Measurements from ENCODE around the gene MOV10L1.

The MOV10L1 gene

GRCh38 chr22:50179937-50180726, 90.3 kb downstream of the MOV10L1 start:
- H3K9me3 ChIP-seq (replicated peaks in 1 of 2; ENCODE audit: control insufficient read depth in 2 of 2, insufficient read depth in 1 of 2, low read depth in 1 of 2, low read length in 2 of 2), result peaks cover 0 to 6% of the 10 kb centered on the region in 2 donors
- H3K23ac ChIP-seq (ENCODE audit: low read depth, low read length, poor library complexity), result peak overlapping the region; percentile 73
- no peak overlapping the region for H3K14ac ChIP-seq (ENCODE audit: low read length)
- WGBS, 2 donors (ENCODE audit: extremely low coverage in 2 of 2, insufficient read length in 2 of 2, insufficient replicate concordance in 1 of 2), result 100% methylated on average over 4 of the region's 39 CpGs; no CpG with 5 or more reads in 1 of the 2 donors
- no peak overlapping the region for H3K27ac ChIP-seq (replicated peaks; ENCODE audit: low read length)
- H3K4me2 ChIP-seq (ENCODE audit: insufficient read depth, low read length, poor library complexity, severe bottlenecking), result no peak overlapping the region
- H3K9ac ChIP-seq (ENCODE audit: low read depth, low read length, poor library complexity), result peak overlapping the region; percentile 60
- H2BK5ac ChIP-seq (ENCODE audit: low read length), result no peak overlapping the region
- peak overlapping the region; percentile 85 for H3K18ac ChIP-seq (ENCODE audit: low read length)
- H4K8ac ChIP-seq (ENCODE audit: low read depth, low read length), result peak overlapping the region; percentile 82
- peak overlapping the region; percentile 58 for H2BK12ac ChIP-seq (ENCODE audit: low read length)
- peak overlapping the region; percentile 91 for H2BK120ac ChIP-seq (ENCODE audit: low read depth, low read length)
- no peaks in the 10 kb centered on the region for H3K36me3 ChIP-seq (replicated peaks in 1 of 2; ENCODE audit: control insufficient read depth in 2 of 2, insufficient read depth in 2 of 2, low read length in 2 of 2)
- peak overlapping the region; percentile 81 for H2AK5ac ChIP-seq (ENCODE audit: low read depth, low read length)
- H3K4ac ChIP-seq (ENCODE audit: low read length), result peak overlapping the region; percentile 53
- H3K27me3 ChIP-seq (ENCODE audit: control insufficient read depth in 3 of 3, insufficient read depth in 3 of 3, low read depth in 1 of 3, low read length in 3 of 3), result peaks cover 0 to 9% (median 4%) of the 10 kb centered on the region in 3 experiments
- peaks cover 5 to 9% of the 10 kb centered on the region in 2 donors for H3K4me1 ChIP-seq (ENCODE audit: control insufficient read depth in 2 of 2, insufficient read depth in 1 of 2, low read depth in 1 of 2, low read length in 2 of 2)
- no peak for DNase-seq (ENCODE audit: low spot score)
- H2AFZ ChIP-seq (ENCODE audit: low read length), result no peak overlapping the region
- no peak overlapping the region for H3K4me3 ChIP-seq (ENCODE audit: low read length in 2 of 2)
- no peak overlapping the region for H2BK15ac ChIP-seq (ENCODE audit: low read length)
- H4K91ac ChIP-seq (ENCODE audit: low read depth, low read length, poor library complexity), result peak overlapping the region; percentile 79
- peaks cover 9% of the 10 kb centered on the region for H3K79me1 ChIP-seq (ENCODE audit: low read depth, low read length)

GRCh38 chr22:50180727-50181521, 91.1 kb downstream of the MOV10L1 start:
- H3K18ac ChIP-seq (ENCODE audit: low read length), result no peak overlapping the region
- no CpG with 5 or more reads among the region's 27 CpGs for WGBS, 2 donors (ENCODE audit: extremely low coverage in 2 of 2, insufficient read length in 2 of 2, insufficient replicate concordance in 1 of 2)

GRCh38 chr22:50182176-50183081, 92.6 kb downstream of the MOV10L1 start:
- H2AK5ac ChIP-seq (ENCODE audit: low read depth, low read length), result peak overlapping the region; percentile 92
- no CpG with 5 or more reads among the region's 31 CpGs for WGBS, 2 donors (ENCODE audit: extremely low coverage in 2 of 2, insufficient read length in 2 of 2, insufficient replicate concordance in 1 of 2)
- peak overlapping the region; percentile 65 for H3K23ac ChIP-seq (ENCODE audit: low read depth, low read length, poor library complexity)
- H4K91ac ChIP-seq (ENCODE audit: low read depth, low read length, poor library complexity), result no peak overlapping the region
- peak overlapping the region; percentile 38 for H3K18ac ChIP-seq (ENCODE audit: low read length)
- peaks cover 0 to 12% (median 0%) of the 10 kb centered on the region in 3 experiments for H3K27me3 ChIP-seq (ENCODE audit: control insufficient read depth in 3 of 3, insufficient read depth in 3 of 3, low read depth in 1 of 3, low read length in 3 of 3)
- H3K14ac ChIP-seq (ENCODE audit: low read length), result peak overlapping the region; percentile 82
- H2BK120ac ChIP-seq (ENCODE audit: low read depth, low read length), result no peak overlapping the region
- H3K27ac ChIP-seq (replicated peaks; ENCODE audit: low read length), result no peak overlapping the region
- no peak overlapping the region for H3K4me2 ChIP-seq (ENCODE audit: insufficient read depth, low read length, poor library complexity, severe bottlenecking)
- H3K36me3 ChIP-seq (replicated peaks in 1 of 2; ENCODE audit: control insufficient read depth in 2 of 2, insufficient read depth in 2 of 2, low read length in 2 of 2), result no peaks in the 10 kb centered on the region
- peak overlapping the region; percentile 53 for H2BK5ac ChIP-seq (ENCODE audit: low read length)
- peak overlapping the region in 1 of 2 donors; percentile 46 for H3K4me3 ChIP-seq (ENCODE audit: low read length in 2 of 2)
- peaks cover 12% of the 10 kb centered on the region for H3K79me1 ChIP-seq (ENCODE audit: low read depth, low read length)
- H2BK15ac ChIP-seq (ENCODE audit: low read length), result peak overlapping the region; percentile 24
- peaks cover 9 to 15% of the 10 kb centered on the region in 2 donors for H3K4me1 ChIP-seq (ENCODE audit: control insufficient read depth in 2 of 2, insufficient read depth in 1 of 2, low read depth in 1 of 2, low read length in 2 of 2)
- H3K4ac ChIP-seq (ENCODE audit: low read length), result peak overlapping the region; percentile 84
- H3K9ac ChIP-seq (ENCODE audit: low read depth, low read length, poor library complexity), result peak overlapping the region; percentile 77
- H3K9me3 ChIP-seq (replicated peaks in 1 of 2; ENCODE audit: control insufficient read depth in 2 of 2, insufficient read depth in 1 of 2, low read depth in 1 of 2, low read length in 2 of 2), result peaks cover 0 to 4% of the 10 kb centered on the region in 2 donors
- peak overlapping the region; percentile 84 for H2BK12ac ChIP-seq (ENCODE audit: low read length)
- H4K8ac ChIP-seq (ENCODE audit: low read depth, low read length), result no peak overlapping the region
- peak overlapping the region; percentile 22 for H2AFZ ChIP-seq (ENCODE audit: low read length)
- no peak for DNase-seq (ENCODE audit: low spot score)

More at GRCh38 chr22:50180727-50181521, 91.1 kb downstream of the MOV10L1 start:
- H3K4me1 ChIP-seq (ENCODE audit: control insufficient read depth in 2 of 2, insufficient read depth in 1 of 2, low read depth in 1 of 2, low read length in 2 of 2), result peaks cover 5 to 13% of the 10 kb centered on the region in 2 donors
- H2BK5ac ChIP-seq (ENCODE audit: low read length), result no peak overlapping the region
- no peak overlapping the region for H2BK12ac ChIP-seq (ENCODE audit: low read length)
- H4K91ac ChIP-seq (ENCODE audit: low read depth, low read length, poor library complexity), result no peak overlapping the region
- H2AK5ac ChIP-seq (ENCODE audit: low read depth, low read length), result peak overlapping the region; percentile 81
- H4K8ac ChIP-seq (ENCODE audit: low read depth, low read length), result peak overlapping the region; percentile 65
- H3K14ac ChIP-seq (ENCODE audit: low read length), result peak overlapping the region; percentile 56
- H3K4me2 ChIP-seq (ENCODE audit: insufficient read depth, low read length, poor library complexity, severe bottlenecking), result no peak overlapping the region
- no peak for DNase-seq (ENCODE audit: low spot score)
- H2BK120ac ChIP-seq (ENCODE audit: low read depth, low read length), result peak overlapping the region; percentile 81
- H3K79me1 ChIP-seq (ENCODE audit: low read depth, low read length), result peaks cover 12% of the 10 kb centered on the region
- H3K36me3 ChIP-seq (replicated peaks in 1 of 2; ENCODE audit: control insufficient read depth in 2 of 2, insufficient read depth in 2 of 2, low read length in 2 of 2), result no peaks in the 10 kb centered on the region
- H3K23ac ChIP-seq (ENCODE audit: low read depth, low read length, poor library complexity), result no peak overlapping the region
- H3K4ac ChIP-seq (ENCODE audit: low read length), result no peak overlapping the region
- peaks cover 0 to 6% of the 10 kb centered on the region in 2 donors for H3K9me3 ChIP-seq (replicated peaks in 1 of 2; ENCODE audit: control insufficient read depth in 2 of 2, insufficient read depth in 1 of 2, low read depth in 1 of 2, low read length in 2 of 2)
- H3K27ac ChIP-seq (replicated peaks; ENCODE audit: low read length), result no peak overlapping the region
- no peak overlapping the region for H2AFZ ChIP-seq (ENCODE audit: low read length)
- peaks cover 0 to 12% (median 0%) of the 10 kb centered on the region in 3 experiments for H3K27me3 ChIP-seq (ENCODE audit: control insufficient read depth in 3 of 3, insufficient read depth in 3 of 3, low read depth in 1 of 3, low read length in 3 of 3)
- H3K4me3 ChIP-seq (ENCODE audit: low read length in 2 of 2), result no peak overlapping the region
- no peak overlapping the region for H3K9ac ChIP-seq (ENCODE audit: low read depth, low read length, poor library complexity)
- no peak overlapping the region for H2BK15ac ChIP-seq (ENCODE audit: low read length)
